Neural progenitor cell (in vitro differentiated cells): ENCODE measurements around the gene GABARAP.

Experiments used
- CTCF ChIP-seq: fragments of 200-600 bp; sonication (generic); IDR thresholded peaks from 2 replicates; pipeline ENCODE4 v1.5.1; 2017; ENCODE audit warnings: antibody characterized with exemption, mild to moderate bottlenecking
- EZH2 ChIP-seq: fragments of 200-600 bp; sonication (generic); IDR thresholded peaks from 2 replicates; pipeline ENCODE4 v1.6.1; 2017; ENCODE audit warnings: antibody characterized with exemption, mild to moderate bottlenecking, moderate library complexity

DNA sequence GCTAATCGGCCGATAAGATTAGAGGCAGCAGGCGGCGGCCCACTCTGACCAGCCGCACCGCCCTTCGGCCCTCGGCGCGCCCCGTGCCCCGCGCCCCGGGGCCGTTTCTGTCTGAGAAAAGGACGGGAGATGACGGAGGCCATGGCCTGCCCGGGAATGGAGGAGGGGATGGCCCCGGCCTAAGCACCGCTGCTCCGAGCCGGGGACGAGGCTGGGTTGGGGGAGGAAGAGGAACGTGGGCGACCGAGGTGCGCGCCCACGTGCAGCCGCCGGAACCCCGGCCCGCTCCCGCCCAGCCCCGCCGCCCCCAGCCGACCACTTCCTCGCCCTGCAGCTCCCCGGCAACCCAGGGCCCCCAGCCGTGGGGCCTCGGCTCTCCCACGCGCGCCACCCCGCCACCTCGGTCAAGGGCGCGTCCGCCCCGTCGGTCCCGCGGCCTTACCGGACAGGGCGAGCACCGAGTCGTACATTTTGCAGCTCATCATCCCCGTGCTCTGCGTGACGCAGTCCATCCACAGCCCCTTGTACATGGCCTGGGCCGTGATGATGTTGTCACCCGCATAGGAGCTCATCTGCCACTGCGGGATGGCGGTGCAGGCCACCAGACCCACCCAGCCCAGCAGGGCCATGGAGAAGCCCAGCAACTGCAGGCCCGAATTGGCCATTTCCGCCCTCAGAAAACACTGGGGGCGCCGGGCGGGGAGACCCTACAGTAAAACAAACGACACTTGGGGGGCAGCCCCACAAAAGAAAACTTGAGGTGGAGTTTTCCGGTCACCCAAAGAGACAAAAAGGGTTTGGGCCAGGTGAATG lies 19.3 kb upstream of the GABARAP start:
- TF ChIP-seq CTCF (no peak), EZH2 (peak; percentile 98)
